ENCODE measurements around the gene FBXL13.

DNA sequence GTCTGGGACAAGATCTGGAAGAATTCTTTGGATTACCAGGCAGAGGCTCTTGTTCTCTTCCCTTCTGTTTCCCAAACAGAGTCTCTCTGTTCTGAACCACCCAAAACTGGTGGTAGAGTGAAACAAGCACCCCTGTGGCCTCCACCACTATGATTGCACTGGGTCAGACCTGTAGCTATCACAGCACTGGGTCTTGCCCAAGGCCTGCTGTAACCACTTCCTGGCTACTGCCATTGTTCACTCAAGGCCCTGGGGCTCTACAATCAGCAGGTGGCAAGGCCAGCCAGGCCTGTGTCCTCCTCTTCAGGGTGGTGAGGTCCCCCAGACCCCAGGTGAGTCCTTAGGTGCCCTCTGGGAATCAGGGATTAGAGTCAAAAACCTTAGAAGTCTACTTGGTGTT lies 165.9 kb downstream of the FBXL13 start:
- TF ChIP-seq, protein P1, sequence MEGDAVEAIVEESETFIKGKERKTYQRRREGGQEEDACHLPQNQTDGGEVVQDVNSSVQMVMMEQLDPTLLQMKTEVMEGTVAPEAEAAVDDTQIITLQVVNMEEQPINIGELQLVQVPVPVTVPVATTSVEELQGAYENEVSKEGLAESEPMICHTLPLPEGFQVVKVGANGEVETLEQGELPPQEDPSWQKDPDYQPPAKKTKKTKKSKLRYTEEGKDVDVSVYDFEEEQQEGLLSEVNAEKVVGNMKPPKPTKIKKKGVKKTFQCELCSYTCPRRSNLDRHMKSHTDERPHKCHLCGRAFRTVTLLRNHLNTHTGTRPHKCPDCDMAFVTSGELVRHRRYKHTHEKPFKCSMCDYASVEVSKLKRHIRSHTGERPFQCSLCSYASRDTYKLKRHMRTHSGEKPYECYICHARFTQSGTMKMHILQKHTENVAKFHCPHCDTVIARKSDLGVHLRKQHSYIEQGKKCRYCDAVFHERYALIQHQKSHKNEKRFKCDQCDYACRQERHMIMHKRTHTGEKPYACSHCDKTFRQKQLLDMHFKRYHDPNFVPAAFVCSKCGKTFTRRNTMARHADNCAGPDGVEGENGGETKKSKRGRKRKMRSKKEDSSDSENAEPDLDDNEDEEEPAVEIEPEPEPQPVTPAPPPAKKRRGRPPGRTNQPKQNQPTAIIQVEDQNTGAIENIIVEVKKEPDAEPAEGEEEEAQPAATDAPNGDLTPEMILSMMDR (IDR thresholded peaks at IDR 0.05): no peak
- TF ChIP-seq POLR2A (IDR thresholded peaks at IDR 0.05) (no peak), POLR2AphosphoS5 (IDR thresholded peaks at IDR 0.05; ENCODE audit: insufficient read depth in 1 of 2, low read depth in 1 of 2) (no peak)

Data from vagina (tissue), 2 donors.